Activated naive CD8-positive, alpha-beta T cell treated with anti-CD3 and anti-CD28 coated beads for 36 hours (primary cell): ENCODE data around the gene ISG20. TPM values are rescaled to one million over a fixed set of nuclear protein-coding genes. Genes with fewer than 3 reads are reported as not detected.

Source experiments
- DNase-seq: peaks from one replicate; pipeline ENCODE4 v3.0.0; 2021
- H3K27ac Mint-ChIP-seq: one replicate; pipeline ENCODE4 v1.8.0; 2022; ENCODE audit warnings: mild to moderate bottlenecking, moderate library complexity, mixed read lengths
- H3K27me3 Mint-ChIP-seq: one replicate; pipeline ENCODE4 v1.8.0; 2022; ENCODE audit warnings: mild to moderate bottlenecking, mixed read lengths
- H3K36me3 Mint-ChIP-seq: one replicate; pipeline ENCODE4 v1.8.0; 2021; ENCODE audit warnings: mild to moderate bottlenecking, mixed read lengths
- H3K4me1 Mint-ChIP-seq: one replicate; pipeline ENCODE4 v1.8.0; 2021; ENCODE audit warnings: mixed read lengths
- H3K4me3 Mint-ChIP-seq: one replicate; pipeline ENCODE4 v1.8.0; 2022; ENCODE audit warnings: mild to moderate bottlenecking, moderate library complexity, mixed read lengths
- H3K9me3 Mint-ChIP-seq: one replicate; pipeline ENCODE4 v1.8.0; 2022; ENCODE audit warnings: mixed read lengths
- total RNA-seq, 2 experiments: library from RNA; stranded (reverse); gene quantifications; one replicate each; pipeline ENCODE4 v1.2.3, GENCODE V29; 2021

The ISG20 gene
- total RNA-seq, 2 experiments from 2014 or later, result 108 to 110 TPM

GRCh38 chr15:88651971-88652370, 13.2 kb downstream of the ISG20 start:
- no peaks in the 10 kb centered on the region for H3K27me3 Mint-ChIP-seq
- H3K4me3 Mint-ChIP-seq, result no peak overlapping the region
- H3K9me3 Mint-ChIP-seq, result no peaks in the 10 kb centered on the region
- peaks cover 73% of the 10 kb centered on the region for H3K4me1 Mint-ChIP-seq
- H3K27ac Mint-ChIP-seq, result peak overlapping the region; percentile 64
- DNase-seq, result no peak
- peaks cover 25% of the 10 kb centered on the region for H3K36me3 Mint-ChIP-seq

GRCh38 chr15:88652456-88653199, 13.8 kb downstream of the ISG20 start:
- H3K4me3 Mint-ChIP-seq, result no peak overlapping the region
- H3K27ac Mint-ChIP-seq, result peak overlapping the region; percentile 81
- H3K27me3 Mint-ChIP-seq, result no peaks in the 10 kb centered on the region
- peaks cover 74% of the 10 kb centered on the region for H3K4me1 Mint-ChIP-seq
- no peak for DNase-seq
- H3K9me3 Mint-ChIP-seq, result no peaks in the 10 kb centered on the region
- peaks cover 25% of the 10 kb centered on the region for H3K36me3 Mint-ChIP-seq

DNA sequence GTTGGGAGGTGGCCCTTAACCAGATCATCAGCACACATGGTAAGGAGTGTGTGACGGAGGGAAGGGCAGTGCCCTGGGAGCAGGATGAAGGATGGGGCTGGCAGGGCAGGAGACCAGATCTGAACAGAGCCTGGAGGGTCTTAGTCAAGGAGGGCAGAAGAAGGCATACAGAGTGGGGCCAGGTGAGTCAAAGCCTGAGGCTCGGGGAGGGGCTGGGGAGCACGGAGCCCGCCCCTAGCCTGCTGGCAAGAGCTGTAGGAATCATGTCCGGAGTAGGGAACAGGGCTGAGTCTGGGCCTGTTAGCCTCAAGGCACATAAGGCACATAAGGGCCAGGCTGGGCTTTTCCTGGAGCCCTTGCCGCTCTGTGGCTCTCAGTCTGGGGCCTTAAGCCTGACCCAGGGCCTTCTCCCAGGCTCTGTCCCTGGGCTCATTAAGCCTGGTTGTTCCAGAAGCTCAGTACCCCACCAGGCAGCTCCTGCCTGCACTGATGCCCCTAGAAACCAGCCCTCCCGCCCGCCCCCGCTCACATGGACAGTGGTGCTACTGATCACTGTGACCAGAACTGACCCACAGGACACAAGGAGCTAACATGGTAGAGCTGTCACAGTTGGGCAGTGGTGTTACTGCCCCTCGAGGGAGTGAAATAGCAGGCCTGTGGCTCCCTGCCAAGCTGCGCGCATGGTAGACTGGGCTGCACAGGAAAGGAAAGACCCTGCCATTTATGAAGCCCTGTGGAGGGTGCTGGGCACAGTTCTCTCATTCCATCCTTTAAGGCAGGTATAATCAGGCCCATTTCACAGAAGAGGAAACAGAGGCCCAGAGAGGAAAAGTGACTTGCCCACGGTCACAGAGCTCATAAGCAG, 14.6 kb downstream of the ISG20 start:
- no peak for DNase-seq
- H3K4me3 Mint-ChIP-seq, result no peak overlapping the region

GRCh38 chr15:88654430-88655102, 15.8 kb downstream of the ISG20 start:
- Mint-ChIP-seq H3K4me1 (peaks cover 73% of the 10 kb centered on the region), H3K36me3 (peaks cover 20% of the 10 kb centered on the region)

More for the DNA sequence above, 14.6 kb downstream of the ISG20 start:
- Mint-ChIP-seq H3K9me3 (no peaks in the 10 kb centered on the region), H3K4me1 (peaks cover 73% of the 10 kb centered on the region), H3K27ac (peak overlapping the region; percentile 81), H3K27me3 (no peaks in the 10 kb centered on the region), H3K36me3 (peaks cover 25% of the 10 kb centered on the region)

GRCh38 chr15:88655103-88655553, 16.3 kb downstream of the ISG20 start:
- H3K9me3 Mint-ChIP-seq, result no peaks in the 10 kb centered on the region
- no peaks in the 10 kb centered on the region for H3K27me3 Mint-ChIP-seq
- peak overlapping the region; percentile 68 for H3K27ac Mint-ChIP-seq
- H3K4me1 Mint-ChIP-seq, result peaks cover 72% of the 10 kb centered on the region
- H3K36me3 Mint-ChIP-seq, result peaks cover 16% of the 10 kb centered on the region
- no peak overlapping the region for H3K4me3 Mint-ChIP-seq
- DNase-seq, result no peak

More at GRCh38 chr15:88654430-88655102, 15.8 kb downstream of the ISG20 start:
- Mint-ChIP-seq H3K27me3 (no peaks in the 10 kb centered on the region), H3K9me3 (no peaks in the 10 kb centered on the region), H3K4me3 (no peak overlapping the region), H3K27ac (peak overlapping the region; percentile 68)
- DNase-seq, result no peak

- peaks cover 13% of the 10 kb centered on the region for H3K36me3 Mint-ChIP-seq
- H3K27ac Mint-ChIP-seq, result peak overlapping the region; percentile 45
- H3K9me3 Mint-ChIP-seq, result no peaks in the 10 kb centered on the region
- no peak for DNase-seq
- no peak overlapping the region for H3K4me3 Mint-ChIP-seq
- no peaks in the 10 kb centered on the region for H3K27me3 Mint-ChIP-seq
- peaks cover 76% of the 10 kb centered on the region for H3K4me1 Mint-ChIP-seq
Observed at GRCh38 chr15:88655800-88656488, 17.1 kb downstream of the ISG20 start.

- H3K27me3 Mint-ChIP-seq, result no peaks in the 10 kb centered on the region
- no peak overlapping the region for H3K4me3 Mint-ChIP-seq
- peak; percentile 33 for DNase-seq
- peaks cover 70% of the 10 kb centered on the region for H3K4me1 Mint-ChIP-seq
- H3K27ac Mint-ChIP-seq, result no peak overlapping the region
- H3K9me3 Mint-ChIP-seq, result no peaks in the 10 kb centered on the region
- H3K36me3 Mint-ChIP-seq, result peaks cover 6% of the 10 kb centered on the region
Observed at GRCh38 chr15:88656760-88657221, 18.0 kb downstream of the ISG20 start.

DNA sequence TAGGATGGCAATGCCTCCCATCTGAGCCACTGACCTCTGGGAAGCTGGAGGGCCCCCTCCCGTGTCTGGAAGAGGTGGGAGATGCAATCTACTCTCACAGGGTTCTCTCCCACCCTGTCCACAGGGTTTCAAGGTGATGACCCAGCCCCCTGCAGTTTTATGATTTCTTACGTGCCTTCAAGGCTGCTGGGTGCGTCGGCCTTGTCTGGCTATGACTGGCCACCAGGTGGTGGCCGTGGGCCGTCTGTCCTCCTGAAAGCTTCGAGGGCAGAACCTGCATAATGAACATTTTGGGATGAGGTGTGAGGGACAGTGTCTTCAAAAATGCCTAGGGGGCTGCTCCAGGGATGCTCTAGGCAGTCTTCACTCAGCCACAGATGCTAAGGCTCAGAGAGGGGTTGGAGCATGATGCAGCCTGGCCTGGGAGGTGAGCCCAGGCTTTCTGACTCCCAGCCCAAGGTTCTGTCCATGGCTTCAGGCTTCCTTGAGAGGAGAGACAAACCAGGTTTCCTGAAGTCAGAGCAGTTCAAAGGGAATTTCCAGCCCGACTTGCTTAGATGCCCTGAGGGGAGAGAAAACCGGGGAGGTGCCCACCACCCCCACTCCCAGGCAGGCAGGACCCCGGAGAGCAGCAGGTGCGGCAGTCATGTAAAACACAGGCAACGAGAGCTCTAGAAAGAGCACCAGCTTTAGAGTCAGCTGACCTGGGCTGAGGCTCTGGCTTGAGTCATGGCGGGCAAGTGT, 18.7 kb downstream of the ISG20 start:
- DNase-seq, result no peak
- H3K9me3 Mint-ChIP-seq, result no peaks in the 10 kb centered on the region
- H3K27me3 Mint-ChIP-seq, result no peaks in the 10 kb centered on the region
- no peak overlapping the region for H3K4me3 Mint-ChIP-seq
- peak overlapping the region; percentile 32 for H3K27ac Mint-ChIP-seq
- peaks cover 4% of the 10 kb centered on the region for H3K36me3 Mint-ChIP-seq
- peaks cover 72% of the 10 kb centered on the region for H3K4me1 Mint-ChIP-seq

- no peaks in the 10 kb centered on the region for H3K27me3 Mint-ChIP-seq
- H3K9me3 Mint-ChIP-seq, result no peaks in the 10 kb centered on the region
- H3K36me3 Mint-ChIP-seq, result peaks cover 2% of the 10 kb centered on the region
- H3K4me3 Mint-ChIP-seq, result no peak overlapping the region
- DNase-seq, result no peak
- H3K27ac Mint-ChIP-seq, result no peak overlapping the region
- peaks cover 65% of the 10 kb centered on the region for H3K4me1 Mint-ChIP-seq
Observed at GRCh38 chr15:88658070-88658965, 19.5 kb downstream of the ISG20 start.

DNA sequence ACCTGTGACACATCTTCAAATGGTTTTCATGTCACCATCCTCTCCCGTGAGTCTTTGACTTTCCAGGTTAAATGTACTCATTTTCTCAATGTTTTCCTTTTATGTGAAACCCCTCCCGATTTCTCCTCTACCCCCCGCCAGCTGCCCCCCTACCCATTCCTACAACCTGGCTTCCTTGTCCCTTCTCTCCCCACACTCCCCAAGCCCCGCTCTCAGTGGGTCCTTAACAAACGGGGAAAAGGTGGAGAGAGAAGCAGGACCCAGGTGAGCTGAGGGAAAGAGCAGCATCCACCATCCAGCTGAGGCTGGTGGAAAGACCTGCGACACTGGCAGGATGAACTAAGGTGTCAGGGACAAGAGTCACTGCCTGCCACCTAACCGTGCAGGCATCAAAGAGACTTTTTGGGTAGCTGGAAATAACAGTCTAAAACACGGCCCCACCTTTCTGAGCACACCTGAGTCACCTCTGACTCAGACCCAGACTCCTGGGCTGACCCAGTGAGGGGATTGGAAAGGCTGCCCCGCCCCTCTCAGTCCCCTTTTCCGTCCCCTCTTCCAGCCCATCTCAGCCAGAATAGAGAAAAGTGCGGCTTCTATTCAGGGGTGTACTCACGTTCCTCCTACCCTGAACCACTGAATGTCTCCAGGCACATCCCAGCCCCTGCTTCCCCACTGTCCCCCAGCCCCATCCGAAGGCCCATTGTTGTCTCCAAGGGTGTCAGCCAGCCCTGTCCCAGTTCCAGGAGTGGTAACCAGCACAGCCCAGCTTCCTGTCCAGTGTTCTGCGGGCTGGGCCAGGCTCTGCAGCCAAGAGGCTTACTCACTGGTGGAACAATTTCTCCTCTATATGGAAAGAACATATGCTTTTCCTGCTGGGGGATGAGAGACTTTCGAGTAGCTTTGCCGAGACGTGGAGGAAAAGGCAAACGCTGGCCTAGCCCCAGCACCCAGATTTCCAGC, 20.4 kb downstream of the ISG20 start:
- Mint-ChIP-seq H3K27ac (peak overlapping the region; percentile 51), H3K27me3 (no peaks in the 10 kb centered on the region), H3K4me1 (peaks cover 74% of the 10 kb centered on the region), H3K36me3 (peaks cover 2% of the 10 kb centered on the region), H3K9me3 (no peaks in the 10 kb centered on the region), H3K4me3 (no peak overlapping the region)
- DNase-seq, result no peak

- Mint-ChIP-seq H3K9me3 (no peaks in the 10 kb centered on the region), H3K4me3 (no peak overlapping the region), H3K27me3 (no peaks in the 10 kb centered on the region), H3K36me3 (no peaks in the 10 kb centered on the region), H3K4me1 (peaks cover 66% of the 10 kb centered on the region), H3K27ac (no peak overlapping the region)
- DNase-seq, result no peak
Observed at GRCh38 chr15:88661041-88661700, 22.4 kb downstream of the ISG20 start.
